Measurements from ENCODE around the gene SGF29.
"Not testable (repeated sequence)": the region's sequence is repeated elsewhere in the genome, so short reads cannot be mapped to it uniquely, and the experiment has no call there.

SGF29 gene

GRCh38 chr16:28569021-28569420, 15.3 kb downstream of the SGF29 start:
- DNase-seq = peak; percentile 30

- no peak for DNase-seq
Measured at GRCh38 chr16:28569968-28570752, 16.4 kb downstream of the SGF29 start.

- DNase-seq = no peak
Measured at GRCh38 chr16:28572696-28573510, 19.2 kb downstream of the SGF29 start.

DNA sequence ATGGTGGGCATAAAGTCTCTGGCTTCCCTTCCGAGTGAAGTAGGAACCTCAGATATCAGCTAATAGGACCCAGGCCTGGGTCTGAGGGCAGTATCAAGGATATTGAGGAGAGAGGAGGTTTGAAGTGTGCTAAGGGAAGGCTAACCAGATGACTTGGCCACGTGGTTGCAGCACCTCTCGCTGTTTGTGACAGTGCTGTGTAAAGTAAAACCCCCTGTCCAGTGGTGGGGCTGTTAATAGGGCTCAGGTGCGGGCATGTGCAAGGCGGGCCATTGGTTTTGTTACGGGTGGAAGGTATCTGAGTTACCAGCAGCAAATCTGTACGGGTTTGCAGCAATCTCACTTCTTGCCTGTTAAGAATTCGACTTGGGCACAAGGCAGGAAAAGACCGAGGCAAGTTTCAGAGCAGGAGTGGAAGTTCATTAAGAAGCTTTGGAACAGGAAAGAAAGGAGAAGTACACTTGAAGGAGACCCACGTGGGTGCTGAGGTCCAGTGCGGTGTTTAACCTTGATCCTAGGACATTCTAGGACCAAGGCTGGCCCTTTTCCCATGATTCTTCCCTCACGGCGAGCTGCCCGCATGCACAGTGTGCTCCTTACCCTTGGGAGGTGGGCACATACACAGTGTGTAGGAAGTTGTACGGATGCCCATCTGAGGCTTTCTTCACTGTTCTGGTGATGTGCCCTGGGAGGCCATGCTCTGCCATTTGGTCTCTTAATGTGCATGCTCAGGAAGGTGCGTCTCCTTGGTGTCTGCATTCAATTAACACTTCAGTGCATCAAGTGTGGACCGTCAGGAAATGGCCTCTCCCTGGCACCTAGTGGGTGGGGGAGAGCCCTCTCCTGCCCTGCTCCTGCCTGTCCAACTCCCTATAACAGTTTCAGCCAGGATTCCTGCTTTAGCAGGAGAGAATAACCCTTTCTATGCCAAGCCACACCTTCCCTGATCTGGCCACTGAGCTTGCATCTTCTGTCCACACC, 20.3 kb downstream of the SGF29 start:
- DNase-seq = no peak

DNA sequence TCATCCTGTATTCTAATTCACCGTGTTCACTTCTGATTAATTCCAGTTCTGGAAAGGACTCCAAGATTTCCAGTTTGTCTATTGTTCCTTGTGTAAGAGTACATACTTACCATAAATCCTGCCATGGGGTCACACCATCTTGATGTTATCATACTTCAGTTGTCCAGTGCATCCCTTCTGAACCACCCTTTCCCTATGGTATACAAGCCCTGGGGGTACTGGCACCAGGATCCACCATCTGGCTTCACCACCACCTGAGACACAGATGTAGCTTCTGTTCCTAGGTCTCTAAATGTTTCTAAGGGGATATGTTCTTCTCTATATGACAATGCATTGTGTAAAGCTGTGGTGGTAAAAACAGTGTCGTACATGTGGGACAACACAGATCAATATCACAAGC, 21.2 kb downstream of the SGF29 start:
- DNase-seq = no peak

DNA sequence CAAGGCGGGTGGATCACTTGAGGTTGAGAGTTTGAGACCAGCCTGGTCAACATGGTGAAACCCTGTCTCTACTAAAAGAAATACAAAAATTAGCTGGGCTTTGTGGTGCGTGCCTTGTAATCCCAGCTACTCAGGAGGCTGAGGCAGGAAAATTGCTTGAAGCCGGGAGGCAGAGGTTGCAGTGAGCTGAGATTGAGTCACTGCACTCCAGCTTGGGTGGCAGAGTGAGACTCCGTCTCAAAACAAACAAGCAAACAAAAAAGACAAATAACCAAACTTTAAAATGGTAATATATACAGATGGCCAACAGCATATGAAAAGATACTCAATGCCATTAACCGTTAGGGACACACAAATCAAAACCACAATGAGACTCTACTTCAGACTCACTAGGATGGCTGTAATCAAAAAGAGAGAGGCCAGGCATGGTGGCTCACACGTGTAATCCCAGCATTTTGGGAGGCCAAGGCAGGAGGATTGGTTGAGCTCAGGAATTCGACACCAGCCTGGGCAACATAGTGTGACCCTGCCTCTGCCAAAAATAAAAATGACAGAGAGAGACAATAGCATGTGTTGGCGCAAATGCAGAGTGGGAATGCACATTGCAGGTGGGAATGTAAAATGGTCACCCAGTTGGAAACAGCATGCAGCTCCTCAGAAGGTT, 21.9 kb downstream of the SGF29 start:
- no peak for DNase-seq

DNA sequence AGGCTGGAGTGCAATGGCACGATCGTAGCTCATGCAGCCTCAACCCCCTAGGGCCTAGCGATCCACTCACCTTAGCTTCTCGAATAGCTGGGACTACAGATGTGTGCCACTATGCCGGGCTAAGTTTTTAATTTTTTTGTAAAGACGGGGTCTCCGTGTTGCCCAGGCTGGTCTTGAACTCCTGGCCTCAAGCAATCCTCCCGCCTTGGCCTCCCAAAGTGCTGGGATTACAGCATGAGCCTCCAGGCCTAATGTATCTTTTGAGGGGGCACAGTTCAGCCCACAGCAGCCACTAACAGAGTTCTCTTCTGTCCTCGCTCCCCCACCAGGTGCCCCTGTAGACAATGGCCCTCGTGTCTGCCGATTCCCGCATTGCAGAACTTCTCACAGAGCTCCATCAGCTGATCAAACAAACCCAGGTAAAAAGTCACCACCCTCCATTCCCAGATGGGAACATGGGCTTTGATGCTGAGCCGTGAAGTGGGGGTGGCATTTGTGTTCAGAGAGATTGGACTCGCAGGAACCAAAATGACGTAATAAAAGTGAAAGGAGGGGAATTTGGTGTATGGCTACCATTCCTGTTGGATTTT, 27.1 kb downstream of the SGF29 start:
- no peak for DNase-seq

DNA sequence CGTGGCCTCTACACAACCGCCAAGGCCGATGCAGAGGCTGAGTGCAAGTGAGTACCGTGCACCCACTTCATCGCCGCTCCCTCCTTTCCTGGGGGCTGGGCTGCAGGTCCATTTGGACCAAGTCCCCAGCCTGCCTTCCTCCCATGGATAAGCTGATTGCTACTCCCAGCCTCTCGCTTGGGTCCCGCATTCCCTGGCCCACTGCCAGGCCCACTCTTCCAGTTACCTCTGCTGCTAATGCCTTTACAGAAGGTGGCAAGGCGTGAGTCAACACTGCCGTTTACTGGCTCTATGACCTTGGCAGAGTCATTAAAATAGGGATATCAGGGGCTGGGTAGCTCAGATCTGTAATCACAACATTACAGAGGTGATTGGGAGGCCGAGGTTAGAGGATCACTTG, 32.0 kb downstream of the SGF29 start:
- DNase-seq = no peak

DNA sequence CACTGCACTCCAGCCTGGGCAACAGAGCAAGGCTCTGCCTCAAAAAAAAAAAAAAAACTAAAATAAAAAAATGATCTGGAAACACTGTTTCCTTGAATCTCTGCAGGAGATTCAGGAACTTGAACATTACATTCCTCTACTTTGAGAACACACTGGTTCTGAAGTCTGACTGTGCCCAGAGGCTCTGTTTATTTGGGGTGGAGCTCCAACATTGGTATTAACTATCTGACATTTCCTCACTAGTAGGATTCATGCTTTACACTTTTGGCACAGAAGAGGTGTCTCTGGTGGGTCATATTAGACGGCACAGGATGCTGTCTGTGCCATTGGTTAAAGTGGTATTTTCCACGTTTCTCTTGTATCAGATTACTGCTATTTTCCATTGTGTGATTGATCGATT, 32.7 kb downstream of the SGF29 start:
- DNase-seq = no peak

GRCh38 chr16:28587386-28587785, 33.7 kb downstream of the SGF29 start:
- no peak for DNase-seq

GRCh38 chr16:28589069-28589468, 35.3 kb downstream of the SGF29 start:
- DNase-seq = no peak

- DNase-seq = no peak
Measured at GRCh38 chr16:28589930-28590329, 36.2 kb downstream of the SGF29 start.

- DNase-seq = no peak
Measured at GRCh38 chr16:28590384-28591340, 36.9 kb downstream of the SGF29 start.

DNA sequence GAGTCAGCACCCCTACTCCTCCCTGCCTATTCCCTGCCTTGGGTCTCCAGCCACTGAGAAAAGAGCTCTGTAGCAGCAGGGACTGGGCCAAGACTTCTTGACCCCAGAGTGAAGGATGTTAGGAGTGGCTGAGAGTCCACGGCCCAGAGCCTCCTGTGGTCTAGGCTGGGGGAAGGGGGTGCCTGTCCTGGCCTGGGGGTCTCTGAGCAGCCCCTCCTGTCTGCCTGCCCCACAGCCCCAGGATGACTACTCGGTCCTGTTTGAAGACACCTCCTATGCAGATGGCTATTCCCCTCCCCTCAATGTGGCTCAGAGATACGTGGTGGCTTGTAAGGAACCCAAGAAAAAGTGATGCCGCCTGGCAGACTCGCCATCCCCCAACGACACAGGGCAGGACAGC, 37.6 kb downstream of the SGF29 start:
- DNase-seq = no peak

DNA sequence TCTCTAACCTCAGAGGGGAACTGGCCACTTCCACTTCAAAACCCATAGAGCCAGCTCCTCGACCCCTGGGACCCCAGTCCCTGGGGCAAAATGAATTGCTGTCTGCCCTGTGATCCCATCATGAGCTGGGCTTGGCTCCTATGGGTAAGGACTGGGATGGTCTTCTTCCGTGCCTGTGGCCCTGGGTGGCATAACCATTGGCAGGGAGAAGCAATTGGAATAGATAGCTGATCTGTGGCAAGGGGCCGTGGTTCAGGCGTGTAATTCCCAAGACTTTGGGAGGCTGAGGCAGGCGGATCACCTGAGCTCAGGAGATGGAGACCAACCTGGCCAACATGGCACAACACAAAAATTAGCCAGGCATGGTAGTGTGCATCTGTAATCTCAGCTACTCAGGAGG, 38.8 kb downstream of the SGF29 start:
- DNase-seq = no peak

GRCh38 chr16:28592979-28593553, 39.3 kb downstream of the SGF29 start:
- DNase-seq = no peak

GRCh38 chr16:28595451-28595850, 41.7 kb downstream of the SGF29 start:
- not testable (repeated sequence) for DNase-seq

DNA sequence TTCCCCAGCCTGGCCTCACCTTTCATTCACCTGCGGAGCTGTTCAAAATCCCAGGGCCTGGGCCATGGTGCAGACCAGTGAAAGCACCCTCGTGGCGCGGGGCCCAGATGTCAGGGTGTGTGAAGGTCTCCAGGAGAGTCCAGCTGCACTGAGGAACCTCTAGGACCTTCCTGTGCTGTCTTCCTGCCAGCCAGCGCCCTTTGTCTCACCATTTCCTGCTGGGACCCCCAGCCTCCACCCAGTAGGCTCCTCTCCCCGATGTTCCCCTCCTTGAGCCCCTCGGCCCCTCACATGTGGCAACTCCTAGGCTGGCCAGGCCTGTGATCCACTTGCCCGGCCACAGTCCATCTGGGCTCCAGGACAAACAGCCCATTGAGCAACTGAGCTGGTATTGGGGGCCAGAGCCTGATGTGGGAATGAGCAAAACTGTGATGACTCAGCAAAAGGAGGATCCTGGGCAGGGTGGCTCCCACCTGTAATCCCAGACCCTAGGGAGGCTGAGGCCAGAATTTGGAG, 42.5 kb downstream of the SGF29 start:
- DNase-seq = no peak

DNA sequence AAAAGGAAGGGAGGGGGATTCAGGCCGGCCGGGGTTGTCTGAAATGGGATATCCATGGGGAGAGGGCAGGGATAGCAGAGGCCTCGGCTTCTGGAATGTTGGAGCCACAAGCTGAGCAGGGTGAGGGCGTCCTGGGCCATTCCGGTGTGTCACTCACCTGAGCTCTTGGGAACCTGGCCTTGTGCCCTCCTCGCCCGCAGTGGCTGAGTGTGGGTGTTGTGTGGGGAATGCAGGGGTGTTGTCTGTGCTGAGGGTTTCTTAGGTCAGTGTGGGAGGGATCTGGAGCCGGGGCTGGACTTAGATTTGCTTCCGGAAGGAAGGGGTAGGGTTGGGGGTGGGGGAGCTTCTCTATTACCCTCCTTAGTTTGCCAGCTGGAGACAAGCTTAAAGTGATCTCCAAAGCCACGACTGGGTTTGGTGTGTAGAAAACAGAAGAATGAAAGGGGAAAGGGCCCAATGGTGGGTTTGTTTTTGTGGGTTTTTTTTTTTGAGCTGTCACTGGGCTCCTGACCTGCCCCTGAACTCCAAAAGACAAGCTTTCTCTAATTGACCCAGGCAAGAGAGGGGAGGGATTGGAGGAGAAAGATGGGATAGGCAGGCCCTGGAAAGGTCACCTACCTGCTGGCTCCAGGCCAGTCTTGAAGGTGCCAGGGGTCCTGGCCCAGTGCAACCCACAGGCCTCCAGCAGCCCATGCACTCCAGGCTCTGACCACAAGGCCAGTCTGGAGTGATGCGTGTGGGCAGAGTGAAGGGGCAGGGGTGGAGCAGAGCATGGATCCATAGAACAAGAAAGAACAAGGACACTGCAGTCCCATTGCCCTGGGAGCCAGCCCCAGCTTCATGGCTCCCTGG, 43.3 kb downstream of the SGF29 start, which contains the start of gene SULT1A2:
Gene SULT1A2, minus strand, starts transcription at position 211 of the 852 bp plus-strand sequence. CDS start 1,120 bp downstream, outside the sequence.
- DNase-seq = no peak

All from HCEC 1CT (cell line).